Endothelial cell of umbilical vein (primary cell): Measurements from ENCODE around the gene CASP5. TPM values are rescaled to one million over a fixed set of nuclear protein-coding genes. Genes with fewer than 3 reads are reported as not detected.
"Not testable (repeated sequence)": the region's sequence is repeated elsewhere in the genome, so short reads cannot be mapped to it uniquely, and the experiment has no call there.

Experiments used
- BruUV-seq: library from RNA; stranded (reverse); fragments of 400-500 nt; replicated peaks from 2 replicates; lab custom pipeline; 2021; lab: Mats Ljungman, UMichigan
- CTCF ChIA-PET: fragments of 300-600, 350-600 bp; sonication (Branson Sonifier 250); formaldehyde crosslinking; loops from one replicate; lab custom pipeline; 2021; ENCODE audit warnings: antibody characterized with exemption, inconsistent platforms; lab: Charles Lee
- POLR2A ChIA-PET: fragments of 300-600, 350-600 bp; sonication (Branson Sonifier 250); formaldehyde crosslinking; loops from one replicate; lab custom pipeline; 2021; ENCODE audit warnings: antibody characterized with exemption, inconsistent platforms; lab: Charles Lee
- DNase-seq: peaks from one replicate; pipeline ENCODE4 v3.0.0-alpha.2; 2011; ENCODE audit warnings: low read depth, low spot score
- FAIRE-seq: peaks from 2 replicates; lab custom pipeline; 2011; peaks lifted over from hg19 to GRCh38; lab: Jason Lieb, UNC
- H2AFZ ChIP-seq: 2 replicates; pipeline ENCODE4 v1.6.0; 2012; ENCODE audit warnings: low read depth, low read length, control low read depth, inconsistent platforms
- H3K27ac ChIP-seq: 2 replicates; pipeline ENCODE4 v1.5.1; 2011; ENCODE audit warnings: low read depth, mild to moderate bottlenecking, control low read depth, low read length, moderate library complexity; ENCODE audit not compliant: insufficient read depth
- H3K27me3 ChIP-seq, 2 experiments: 2 replicates each; pipeline versions ENCODE4 v1.6.0 to v1.6.1; 2011; ENCODE audit warnings: low read length in 2 of 2, mixed read lengths in 1 of 2; ENCODE audit not compliant: control insufficient read depth in 2 of 2, insufficient read depth in 2 of 2
- H3K36me3 ChIP-seq, 2 experiments: 2 replicates in 1 of 2; 3 replicates in 1 of 2; pipeline ENCODE4 v1.5.1; 2011; ENCODE audit warnings: low read length in 2 of 2, mild to moderate bottlenecking in 1 of 2, moderate library complexity in 1 of 2; ENCODE audit not compliant: control insufficient read depth in 2 of 2, insufficient read depth in 2 of 2; ENCODE audit errors: extremely low read depth in 1 of 2
- H3K4me1 ChIP-seq: 3 replicates; pipeline ENCODE4 v1.5.1; 2011; ENCODE audit warnings: mild to moderate bottlenecking, low read length; ENCODE audit not compliant: control insufficient read depth, insufficient read depth; ENCODE audit errors: extremely low read depth
- H3K4me2 ChIP-seq: 2 replicates; pipeline ENCODE4 v1.6.1; 2011; ENCODE audit warnings: low read length, control low read depth, mixed read lengths; ENCODE audit not compliant: insufficient read depth
- H3K4me3 ChIP-seq, 3 experiments: fragments of 200-600 bp in 1 of 3; sonication (generic), shearing (Covaris generic) in 1 of 3; replicated peaks in 1 of 3; 2 replicates each; pipeline ENCODE4 v1.5.1; 2011 to 2016; ENCODE audit warnings: control low read depth in 3 of 3, low read length in 3 of 3, mild to moderate bottlenecking in 2 of 3, inconsistent platforms in 1 of 3, low read depth in 1 of 3, moderate library complexity in 1 of 3; ENCODE audit not compliant: insufficient read depth in 1 of 3
- H3K79me2 ChIP-seq: 2 replicates; pipeline ENCODE4 v1.6.0; 2012; ENCODE audit warnings: low read length, inconsistent platforms; ENCODE audit not compliant: control insufficient read depth, insufficient read depth
- H3K9ac ChIP-seq: replicated peaks from 2 replicates; pipeline ENCODE3; 2011; ENCODE audit warnings: low read length, control low read depth; ENCODE audit not compliant: insufficient read depth; ENCODE audit errors: extremely low read depth
- H3K9me1 ChIP-seq: replicated peaks from 3 replicates; pipeline ENCODE4 v1.6.0; 2011; ENCODE audit warnings: mild to moderate bottlenecking, low read length; ENCODE audit not compliant: control insufficient read depth, insufficient read depth; ENCODE audit errors: extremely low read depth
- H3K9me3 ChIP-seq: replicated peaks from 2 replicates; pipeline ENCODE4 v1.5.1; 2012; ENCODE audit warnings: low read length, inconsistent platforms; ENCODE audit not compliant: control insufficient read depth, insufficient read depth
- H4K20me1 ChIP-seq: replicated peaks from 2 replicates; pipeline ENCODE3; 2011; ENCODE audit warnings: mild to moderate bottlenecking, low read length; ENCODE audit not compliant: control insufficient read depth, insufficient read depth; ENCODE audit errors: extremely low read depth
- EZH2 ChIP-seq: IDR thresholded peaks from 2 replicates; pipeline ENCODE4 v1.6.1; 2012; ENCODE audit warnings: borderline replicate concordance, low read depth, mild to moderate bottlenecking, moderate library complexity, low read length, inconsistent platforms; ENCODE audit not compliant: severe bottlenecking
- FOS ChIP-seq: IDR thresholded peaks from 2 replicates; pipeline ENCODE4 v1.6.1; 2011; ENCODE audit warnings: mild to moderate bottlenecking, low read length, moderate library complexity, borderline replicate concordance; ENCODE audit not compliant: insufficient read depth
- GATA2 ChIP-seq: IDR thresholded peaks from 2 replicates; pipeline ENCODE4 v1.7.0; 2011; ENCODE audit warnings: low read depth, mild to moderate bottlenecking, moderate library complexity, mixed read lengths, low read length; ENCODE audit not compliant: insufficient read length, insufficient read depth
- JUN ChIP-seq: IDR thresholded peaks from 2 replicates; pipeline ENCODE4 v1.6.1; 2011; ENCODE audit warnings: borderline replicate concordance, low read depth; ENCODE audit not compliant: insufficient read length, insufficient read depth
- MYC ChIP-seq: IDR thresholded peaks from one replicate; pipeline ENCODE4 v1.6.1; 2011; ENCODE audit warnings: mild to moderate bottlenecking, low read depth, low read length
- POLR2A ChIP-seq: IDR thresholded peaks from 2 replicates; pipeline ENCODE4 v1.6.1; 2012; ENCODE audit warnings: low read depth, mild to moderate bottlenecking, control low read depth, low read length
- POLR2AphosphoS5 ChIP-seq: IDR thresholded peaks from 2 replicates; pipeline ENCODE4 v1.6.1; 2012; ENCODE audit warnings: low read depth, mild to moderate bottlenecking, control low read depth, low read length, moderate library complexity; ENCODE audit not compliant: insufficient read depth
- dilution Hi-C: fragments of 300-500 bp; cut with MboI; formaldehyde crosslinking; loops from one replicate; pipeline ENCODE4 v1.15.0; 2019; ENCODE audit warnings: low sequenced_read_pairs; ENCODE audit not compliant: extremely low pct_ligation_motif_present
- intact Hi-C: fragments of 100-400 bp; cut with micrococcal nuclease; formaldehyde crosslinking; loops from one replicate; pipeline ENCODE4 v1.10.0; 2022
- polyA plus RNA-seq, 4 experiments: library from polyadenylated mRNA; depleted of rRNA in 3 of 4; stranded (reverse) in 3 of 4; unstranded in 1 of 4; fragments of >200 nt; gene quantifications; 2 replicates each; pipeline versions ENCODE4 v1.2.1 to v1.2.3, GENCODE V29; 2011 to 2012; ENCODE audit warnings: missing spikeins in 1 of 4
- total RNA-seq: library from RNA; stranded (reverse); gene quantifications from 2 replicates; pipeline ENCODE4 v1.2.3, GENCODE V29; 2021
- TF ChIP-seq, protein P1 (sequence below): IDR thresholded peaks from 2 replicates; pipeline ENCODE4 v1.6.1; 2011; ENCODE audit not compliant: insufficient read depth, insufficient read length
- TF ChIP-seq, protein P2 (sequence below), 2 donors: IDR thresholded peaks; 1 replicate in 1 of 2; 2 replicates in 1 of 2; pipeline ENCODE4 v1.5.1; 2011; ENCODE audit warnings: low read length in 2 of 2, mild to moderate bottlenecking in 2 of 2, moderate library complexity in 2 of 2, control low read depth in 1 of 2, inconsistent platforms in 1 of 2, low read depth in 1 of 2; ENCODE audit not compliant: insufficient read depth in 1 of 2; ENCODE audit errors: extremely low read depth in 1 of 2

CASP5 gene
- total and polyA plus RNA-seq, 2 donors (not counting 3 experiments of a cell fraction or from before 2014, with no cell fraction given): not detected

DNA sequence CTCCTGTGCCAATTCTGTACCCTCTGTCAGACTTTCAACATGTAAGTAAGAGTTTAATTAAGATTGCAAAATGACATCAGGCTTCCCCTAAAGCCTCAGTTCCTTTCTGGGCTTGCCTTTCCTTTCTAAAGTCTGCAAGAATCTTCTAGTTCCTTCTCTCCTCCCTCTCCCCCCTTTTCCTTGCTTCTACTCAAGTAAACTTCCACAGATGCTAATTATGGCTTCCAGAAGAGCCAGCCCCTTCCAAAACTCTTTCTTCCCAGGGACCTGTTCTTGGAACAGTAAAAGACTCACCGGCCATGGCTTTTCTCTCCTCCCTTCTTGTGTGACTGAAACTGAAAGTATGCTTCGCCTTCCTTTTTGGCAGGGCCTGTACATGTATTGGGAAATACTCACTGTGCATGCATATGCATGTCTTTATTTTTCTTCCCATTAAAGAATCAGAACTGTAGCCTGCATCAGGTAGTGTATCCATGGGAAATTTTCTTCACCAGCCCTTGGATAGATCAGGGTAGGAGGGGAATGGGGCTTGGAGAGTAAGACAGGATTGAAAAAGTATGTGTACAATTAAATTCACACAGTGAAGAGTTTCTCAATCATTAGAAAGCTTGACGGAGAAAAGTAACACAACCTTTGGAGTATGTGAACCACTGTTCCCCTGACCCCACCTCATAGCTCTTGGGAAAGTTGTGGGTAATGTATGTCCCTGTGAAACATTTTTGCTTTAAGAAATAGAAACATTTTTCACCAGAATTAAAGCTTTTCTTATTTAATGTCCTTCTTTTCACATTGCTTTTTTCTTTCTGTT is 12.0 kb upstream of the CASP5 start, which contains the start of gene CASP1:
TSS of gene CASP1 (minus strand) at position 332 of the 808 bp plus-strand sequence. CDS start at position 301, 31 bp downstream.
- Histone ChIP-seq H3K4me1 (peaks cover 2% of the 10 kb centered on the region), H3K27me3 (no peaks in the 10 kb centered on the region), H3K9ac (peak within 1 kb of the TSS; percentile 30), H3K9me1 (no peaks in the 10 kb centered on the region), H3K9me3 (no peaks in the 10 kb centered on the region), H3K27ac (no peak within 1 kb of the TSS), H3K4me3 (peak within 1 kb of the TSS in 2 of 3 experiments; percentile 36 to 40), H3K36me3 (no peaks in the 10 kb centered on the region), H2AFZ (peak within 1 kb of the TSS; percentile 95), H3K79me2 (no peaks in the 10 kb centered on the region), H3K4me2 (peak within 1 kb of the TSS; percentile 54), H4K20me1 (no peaks in the 10 kb centered on the region)
- no TSS peak for BruUV-seq
- intact Hi-C loops: no loop called here
- POLR2A ChIA-PET: no interaction called here
- FAIRE-seq: peak; percentile 73
- dilution Hi-C loops: no loop called here
- TF ChIP-seq FOS: no peak
- TF ChIP-seq, protein P1, sequence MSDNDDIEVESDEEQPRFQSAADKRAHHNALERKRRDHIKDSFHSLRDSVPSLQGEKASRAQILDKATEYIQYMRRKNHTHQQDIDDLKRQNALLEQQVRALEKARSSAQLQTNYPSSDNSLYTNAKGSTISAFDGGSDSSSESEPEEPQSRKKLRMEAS: no peak
- TF ChIP-seq MYC: no peak
- TF ChIP-seq JUN: no peak
- no peak for TF ChIP-seq EZH2
- TF ChIP-seq, protein P2, sequence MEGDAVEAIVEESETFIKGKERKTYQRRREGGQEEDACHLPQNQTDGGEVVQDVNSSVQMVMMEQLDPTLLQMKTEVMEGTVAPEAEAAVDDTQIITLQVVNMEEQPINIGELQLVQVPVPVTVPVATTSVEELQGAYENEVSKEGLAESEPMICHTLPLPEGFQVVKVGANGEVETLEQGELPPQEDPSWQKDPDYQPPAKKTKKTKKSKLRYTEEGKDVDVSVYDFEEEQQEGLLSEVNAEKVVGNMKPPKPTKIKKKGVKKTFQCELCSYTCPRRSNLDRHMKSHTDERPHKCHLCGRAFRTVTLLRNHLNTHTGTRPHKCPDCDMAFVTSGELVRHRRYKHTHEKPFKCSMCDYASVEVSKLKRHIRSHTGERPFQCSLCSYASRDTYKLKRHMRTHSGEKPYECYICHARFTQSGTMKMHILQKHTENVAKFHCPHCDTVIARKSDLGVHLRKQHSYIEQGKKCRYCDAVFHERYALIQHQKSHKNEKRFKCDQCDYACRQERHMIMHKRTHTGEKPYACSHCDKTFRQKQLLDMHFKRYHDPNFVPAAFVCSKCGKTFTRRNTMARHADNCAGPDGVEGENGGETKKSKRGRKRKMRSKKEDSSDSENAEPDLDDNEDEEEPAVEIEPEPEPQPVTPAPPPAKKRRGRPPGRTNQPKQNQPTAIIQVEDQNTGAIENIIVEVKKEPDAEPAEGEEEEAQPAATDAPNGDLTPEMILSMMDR (IDR thresholded peaks at IDR 0.05; ENCODE audit: extremely low read depth in 1 of 2, insufficient read depth in 1 of 2, low read depth in 1 of 2, low read length in 2 of 2): no peak
- no peak for TF ChIP-seq POLR2A
- TF ChIP-seq GATA2: no peak
- no peak for TF ChIP-seq POLR2AphosphoS5
- peak; percentile 67 for DNase-seq
- CTCF ChIA-PET: interaction anchor here (0.6 to 1.2 kb wide), 3 partner anchors 12 to 828 kb away, joined by 3 to 6 read pairs (median 6); no protein-coding TSS in a partner anchor

DNA sequence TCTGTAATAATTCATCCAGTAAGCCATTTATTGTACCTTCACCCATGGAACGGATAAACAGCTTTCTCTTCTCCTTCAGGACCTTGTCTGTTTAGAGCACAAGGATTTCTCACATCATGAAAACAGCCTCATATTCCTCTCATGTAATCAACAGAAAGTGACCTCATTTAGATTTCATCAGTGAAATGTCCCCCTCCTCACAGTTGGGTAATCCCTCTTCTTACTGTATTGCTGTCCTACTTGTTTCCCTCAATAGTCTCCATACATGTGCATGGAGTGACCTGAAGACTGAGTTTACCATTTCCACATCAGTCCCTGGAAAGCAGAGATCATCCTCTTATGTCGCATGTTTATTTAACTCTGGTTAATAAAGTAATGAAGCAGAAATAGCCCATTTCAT is 11.4 kb upstream of the CASP5 start:
- CTCF ChIA-PET: interaction anchor here (1.7 kb wide), 1 partner anchor 13 kb away, joined by 4 read pairs; no protein-coding TSS in a partner anchor
- peak overlapping the region; percentile 95 for H2AFZ ChIP-seq

More for the DNA sequence above, 11.4 kb upstream of the CASP5 start:
- H3K9me3 ChIP-seq, H3K36me3 ChIP-seq, H4K20me1 ChIP-seq, H3K9me1 ChIP-seq, H3K4me1 ChIP-seq, H3K27ac ChIP-seq, H3K4me3 ChIP-seq, H3K9ac ChIP-seq, H3K27me3 ChIP-seq, POLR2A ChIA-PET, dilution Hi-C loops, FAIRE-seq, H3K79me2 ChIP-seq, intact Hi-C loops, BruUV-seq, DNase-seq: not testable (repeated sequence)
- H3K4me2 ChIP-seq: peak overlapping the region; percentile 54
